ENCODE data around the gene ATAD3B. TPM values are rescaled to one million over a fixed set of nuclear protein-coding genes. Genes with fewer than 3 reads are reported as not detected.

ATAD3B gene
- total and polyA plus RNA-seq, 2 donors from 2014 or later: 13.3 to 28.8 TPM

- intact Hi-C loops (cut with DNase I): no loop called here
- TF ChIP-seq, protein P1, sequence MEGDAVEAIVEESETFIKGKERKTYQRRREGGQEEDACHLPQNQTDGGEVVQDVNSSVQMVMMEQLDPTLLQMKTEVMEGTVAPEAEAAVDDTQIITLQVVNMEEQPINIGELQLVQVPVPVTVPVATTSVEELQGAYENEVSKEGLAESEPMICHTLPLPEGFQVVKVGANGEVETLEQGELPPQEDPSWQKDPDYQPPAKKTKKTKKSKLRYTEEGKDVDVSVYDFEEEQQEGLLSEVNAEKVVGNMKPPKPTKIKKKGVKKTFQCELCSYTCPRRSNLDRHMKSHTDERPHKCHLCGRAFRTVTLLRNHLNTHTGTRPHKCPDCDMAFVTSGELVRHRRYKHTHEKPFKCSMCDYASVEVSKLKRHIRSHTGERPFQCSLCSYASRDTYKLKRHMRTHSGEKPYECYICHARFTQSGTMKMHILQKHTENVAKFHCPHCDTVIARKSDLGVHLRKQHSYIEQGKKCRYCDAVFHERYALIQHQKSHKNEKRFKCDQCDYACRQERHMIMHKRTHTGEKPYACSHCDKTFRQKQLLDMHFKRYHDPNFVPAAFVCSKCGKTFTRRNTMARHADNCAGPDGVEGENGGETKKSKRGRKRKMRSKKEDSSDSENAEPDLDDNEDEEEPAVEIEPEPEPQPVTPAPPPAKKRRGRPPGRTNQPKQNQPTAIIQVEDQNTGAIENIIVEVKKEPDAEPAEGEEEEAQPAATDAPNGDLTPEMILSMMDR (IDR thresholded peaks at IDR 0.05; ENCODE audit: borderline replicate concordance, extremely low read depth, insufficient read depth): no peak
- DNase-seq: peak in 4 of 5 donors; percentile 37 to 93 (median 62)
These were observed 39.7 kb upstream of the ATAD3B start for GRCh38 chr1:1431845-1432273.

GRCh38 chr1:1432274-1432950 lies 39.2 kb upstream of the ATAD3B start:
- no peak for FAIRE-seq
- intact Hi-C loops (cut with DNase I): no loop called here

More at GRCh38 chr1:1431845-1432273, 39.7 kb upstream of the ATAD3B start:
- H3K9ac ChIP-seq (ENCODE audit: low read length in 3 of 3): no peak overlapping the region
- H3K4me3 ChIP-seq (ENCODE audit: low read length in 3 of 3): no peak overlapping the region
- no peaks in the 10 kb centered on the region for H3K36me3 ChIP-seq (ENCODE audit: control insufficient read depth in 2 of 3, insufficient read depth in 3 of 3, low read length in 3 of 3)
- peak overlapping the region; percentile 72 to 91 for H3K27ac ChIP-seq (ENCODE audit: low read depth in 2 of 2, low read length in 2 of 2)
- peaks cover 0 to 38% (median 6%) of the 10 kb centered on the region in 3 donors for H3K4me1 ChIP-seq (ENCODE audit: control insufficient read depth in 2 of 3, insufficient read depth in 2 of 3, low read depth in 1 of 3, low read length in 3 of 3)
- H3K9me3 ChIP-seq (ENCODE audit: control insufficient read depth in 2 of 3, insufficient read depth in 1 of 3, low read length in 3 of 3): no peaks in the 10 kb centered on the region
- no peak for FAIRE-seq
- no peaks in the 10 kb centered on the region for H3K27me3 ChIP-seq (ENCODE audit: control insufficient read depth, insufficient read depth, low read length)

GRCh38 chr1:1432951-1433803 lies 38.4 kb upstream of the ATAD3B start:
- Histone ChIP-seq H3K9me3 (ENCODE audit: control insufficient read depth in 2 of 3, insufficient read depth in 1 of 3, low read length in 3 of 3) (no peaks in the 10 kb centered on the region), H3K4me3 (ENCODE audit: low read length in 3 of 3) (no peak overlapping the region), H3K4me1 (ENCODE audit: control insufficient read depth in 2 of 3, insufficient read depth in 2 of 3, low read depth in 1 of 3, low read length in 3 of 3) (peaks cover 0 to 48% (median 12%) of the 10 kb centered on the region in 3 donors), H3K9ac (ENCODE audit: low read length in 3 of 3) (peak overlapping the region in 1 of 3 donors; percentile 26), H3K36me3 (ENCODE audit: control insufficient read depth in 2 of 3, insufficient read depth in 3 of 3, low read length in 3 of 3) (no peaks in the 10 kb centered on the region), H3K27ac (ENCODE audit: low read depth in 2 of 2, low read length in 2 of 2) (peak overlapping the region; percentile 86 to 91), H3K27me3 (ENCODE audit: control insufficient read depth, insufficient read depth, low read length) (no peaks in the 10 kb centered on the region)
- FAIRE-seq: no peak
- DNase-seq: peak; percentile 82 to 97 (median 86)
- intact Hi-C loops (cut with DNase I): no loop called here
- TF ChIP-seq, protein P1 (IDR thresholded peaks at IDR 0.05; ENCODE audit: borderline replicate concordance, extremely low read depth, insufficient read depth): no peak

More at GRCh38 chr1:1432274-1432950, 39.2 kb upstream of the ATAD3B start:
- H3K27me3 ChIP-seq (ENCODE audit: control insufficient read depth, insufficient read depth, low read length): no peaks in the 10 kb centered on the region
- no peaks in the 10 kb centered on the region for H3K36me3 ChIP-seq (ENCODE audit: control insufficient read depth in 2 of 3, insufficient read depth in 3 of 3, low read length in 3 of 3)
- no peaks in the 10 kb centered on the region for H3K9me3 ChIP-seq (ENCODE audit: control insufficient read depth in 2 of 3, insufficient read depth in 1 of 3, low read length in 3 of 3)
- no peak overlapping the region for H3K4me3 ChIP-seq (ENCODE audit: low read length in 3 of 3)
- TF ChIP-seq, protein P1 (IDR thresholded peaks at IDR 0.05; ENCODE audit: borderline replicate concordance, extremely low read depth, insufficient read depth): no peak
- peaks cover 0 to 44% (median 7%) of the 10 kb centered on the region in 3 donors for H3K4me1 ChIP-seq (ENCODE audit: control insufficient read depth in 2 of 3, insufficient read depth in 2 of 3, low read depth in 1 of 3, low read length in 3 of 3)
- H3K9ac ChIP-seq (ENCODE audit: low read length in 3 of 3): peak overlapping the region in 1 of 3 donors; percentile 19
- peak in 2 of 5 donors; percentile 71 to 82 for DNase-seq
- H3K27ac ChIP-seq (ENCODE audit: low read depth in 2 of 2, low read length in 2 of 2): peak overlapping the region; percentile 72 to 91
